Transverse colon (tissue), 3 donors: ENCODE measurements around the gene JPH2.

Source experiments
- CTCF ChIP-seq, 5 experiments: fragments of 200-600 bp in 3 of 5; fragments of 450-650 bp in 2 of 5; sonication (generic) in 3 of 5; IDR thresholded peaks; 1 replicate in 2 of 5; 2 replicates in 3 of 5; pipeline ENCODE4 v1.5.1; 2016 to 2017; ENCODE audit warnings: antibody characterized with exemption in 5 of 5, inconsistent platforms in 3 of 5, mild to moderate bottlenecking in 2 of 5, moderate library complexity in 1 of 5
- POLR2A ChIP-seq: fragments of 450-650 bp; IDR thresholded peaks from one replicate; pipeline ENCODE4 v1.6.1; 2016; ENCODE audit warnings: antibody characterized with exemption, mild to moderate bottlenecking, moderate library complexity

- TF ChIP-seq POLR2A (no peak), CTCF (IDR thresholded peaks at IDR 0.05) (no peak)
Measured at GRCh38 chr20:44098256-44098630, 88.7 kb downstream of the JPH2 start.
